ENCODE measurements around the gene UQCRQ.

- no peak for TF ChIP-seq POLR2A (IDR thresholded peaks at IDR 0.05)
- no peak for TF ChIP-seq CTCF (IDR thresholded peaks at IDR 0.05)
Observed at GRCh38 chr5:132889501-132889900, 23.1 kb downstream of the UQCRQ start.

All from heart left ventricle (tissue), 13 donors.